Aorta (tissue), 5 donors: ENCODE measurements around the gene MICAL3. TPM values are rescaled to one million over a fixed set of nuclear protein-coding genes. Genes with fewer than 3 reads are reported as not detected.
A peak's percentile ranks its signal among the peaks of the same experiment; 100 is the strongest.

Experiments
- ATAC-seq: fragments of 200-7000 bp; cut with Tn5 transposase; one replicate; pipeline ENCODE4 v1.9.1; 2022; ENCODE audit warnings: moderate library complexity; ENCODE audit not compliant: low FRiP score
- DNase-seq, 2 donors: peaks; one replicate each; pipeline ENCODE4 v3.0.0-alpha.2; 2020
- H3K27ac ChIP-seq, 2 donors: one replicate each; pipeline ENCODE4 v1.5.1; 2013; ENCODE audit warnings: low read length in 2 of 2, mild to moderate bottlenecking in 2 of 2, moderate library complexity in 2 of 2, control low read depth in 1 of 2, inconsistent platforms in 1 of 2, low read depth in 1 of 2
- H3K27me3 ChIP-seq, 2 donors: one replicate each; pipeline ENCODE4 v1.6.1; 2013; ENCODE audit warnings: control low read depth in 1 of 2, low read length in 1 of 2, mild to moderate bottlenecking in 1 of 2, moderate library complexity in 1 of 2; ENCODE audit not compliant: insufficient read depth in 2 of 2, control insufficient read depth in 1 of 2
- H3K36me3 ChIP-seq, 2 donors: one replicate each; pipeline ENCODE4 v1.6.1; 2013; ENCODE audit warnings: control low read depth in 1 of 2, low read length in 1 of 2, mild to moderate bottlenecking in 1 of 2; ENCODE audit not compliant: insufficient read depth in 2 of 2, control insufficient read depth in 1 of 2
- H3K4me1 ChIP-seq, 2 donors: one replicate each; pipeline ENCODE4 v1.6.1; 2013; ENCODE audit warnings: low read length in 2 of 2, control low read depth in 1 of 2, mild to moderate bottlenecking in 1 of 2, moderate library complexity in 1 of 2; ENCODE audit not compliant: insufficient read depth in 2 of 2, control insufficient read depth in 1 of 2
- H3K4me3 ChIP-seq, 2 donors: one replicate each; pipeline ENCODE4 v1.5.1; 2013; ENCODE audit warnings: low read length in 2 of 2, control low read depth in 1 of 2, mild to moderate bottlenecking in 1 of 2
- H3K9me3 ChIP-seq: one replicate; pipeline ENCODE4 v1.6.1; 2013; ENCODE audit warnings: mild to moderate bottlenecking, low read length; ENCODE audit not compliant: control insufficient read depth
- WGBS, 2 donors: extraction: QIAGEN DNeasy Blood & Tissue Kit; methylation state at CpG; one replicate each; pipeline ENCODE4 v1.1.7; 2013; 5-methylcytosine and 5-hydroxymethylcytosine counted together
- intact Hi-C, 2 donors: fragments of 100-400 bp; cut with DNase I; formaldehyde crosslinking; loops; one replicate each; pipeline versions ENCODE4 v1.14.2 to v1.15.0; 2022
- polyA plus RNA-seq, 2 donors: library from polyadenylated mRNA; stranded (reverse); fragments of 200-250 nt; gene quantifications; one replicate each; pipeline ENCODE4 v1.2.3, GENCODE V29; 2013
- total RNA-seq, 2 donors: library from RNA; stranded (reverse); fragmentation: NEBNext Ultra II Directional; extraction: Animal tissue kit (Norgen Biotek cat#: 25700); gene quantifications; one replicate each; pipeline ENCODE4 v1.2.1, GENCODE V29; 2021
- donor health status: healthy with polysubstance abuse.
- donor health status: Bipolar disorder and iron deficiency.
- donor health status: DM: no; HTN: no; CAD: no.
- donor health status: DM: no; HTN: no; CAD: no.
- donor health status: DM: yes; HTN: yes; CAD: no.

Gene MICAL3
- total and polyA plus RNA-seq, 4 donors, result 3.9 to 123 (median 64.3) TPM

- intact Hi-C loops, result no loop called here
- no peaks in the 10 kb centered on the region for H3K9me3 ChIP-seq
- no peak for DNase-seq
These were observed 149.2 kb downstream of the MICAL3 start for GRCh38 chr22:17875156-17875555.

GRCh38 chr22:17874231-17874905 lies 150.0 kb downstream of the MICAL3 start:
- H3K9me3 ChIP-seq, result no peaks in the 10 kb centered on the region
- H3K27me3 ChIP-seq, result no peaks in the 10 kb centered on the region
- no peak overlapping the region for H3K4me3 ChIP-seq
- intact Hi-C loops, result no loop called here
- H3K27ac ChIP-seq, result no peak overlapping the region
- peaks cover 0 to 12% of the 10 kb centered on the region in 2 donors for H3K36me3 ChIP-seq
- WGBS, 2 donors, result 85% methylated on average over 15 of the region's 15 CpGs
- no peak for ATAC-seq
- no peak for DNase-seq
- no peaks in the 10 kb centered on the region for H3K4me1 ChIP-seq

More at GRCh38 chr22:17875156-17875555, 149.2 kb downstream of the MICAL3 start:
- no peak overlapping the region for H3K27ac ChIP-seq
- peaks cover 0 to 14% of the 10 kb centered on the region in 2 donors for H3K36me3 ChIP-seq
- ATAC-seq, result no peak
- 90 to 93% methylated on average over 15 of the region's 15 CpGs for WGBS, 2 donors
- no peaks in the 10 kb centered on the region for H3K4me1 ChIP-seq
- H3K27me3 ChIP-seq, result no peaks in the 10 kb centered on the region
- no peak overlapping the region for H3K4me3 ChIP-seq

- intact Hi-C loops, result no loop called here
- DNase-seq, result peak in 1 of 2 donors; percentile 20
- no peak overlapping the region for H3K27ac ChIP-seq
- peaks cover 0 to 14% of the 10 kb centered on the region in 2 donors for H3K36me3 ChIP-seq
- H3K4me1 ChIP-seq, result no peaks in the 10 kb centered on the region
- no peak overlapping the region for H3K4me3 ChIP-seq
- no peak for ATAC-seq
- 94% methylated on average over 10 of the region's 10 CpGs for WGBS, 2 donors
- no peaks in the 10 kb centered on the region for H3K9me3 ChIP-seq
- H3K27me3 ChIP-seq, result no peaks in the 10 kb centered on the region
These were observed 150.6 kb downstream of the MICAL3 start for GRCh38 chr22:17873804-17874203.

GRCh38 chr22:17873116-17873515 lies 151.2 kb downstream of the MICAL3 start:
- Histone ChIP-seq H3K36me3 (peaks cover 0 to 15% of the 10 kb centered on the region in 2 donors), H3K9me3 (no peaks in the 10 kb centered on the region), H3K27me3 (no peaks in the 10 kb centered on the region), H3K4me1 (no peaks in the 10 kb centered on the region), H3K27ac (no peak overlapping the region), H3K4me3 (no peak overlapping the region)
- intact Hi-C loops, result no loop called here
- DNase-seq (peak in 1 of 2 donors; percentile 27), ATAC-seq (peak; percentile 17)
- 94 to 95% methylated on average over 14 of the region's 14 CpGs for WGBS, 2 donors

- H3K27me3 ChIP-seq, result no peaks in the 10 kb centered on the region
- 86 to 87% methylated on average over 7 of the region's 7 CpGs for WGBS, 2 donors
- no peaks in the 10 kb centered on the region for H3K4me1 ChIP-seq
- no peak overlapping the region for H3K4me3 ChIP-seq
- intact Hi-C loops, result no loop called here
- H3K27ac ChIP-seq, result no peak overlapping the region
- H3K9me3 ChIP-seq, result no peaks in the 10 kb centered on the region
- DNase-seq, result no peak
- H3K36me3 ChIP-seq, result peaks cover 0 to 15% of the 10 kb centered on the region in 2 donors
- ATAC-seq, result no peak
These were observed 151.9 kb downstream of the MICAL3 start for GRCh38 chr22:17872471-17872870.

- no peaks in the 10 kb centered on the region for H3K27me3 ChIP-seq
- intact Hi-C loops, result no loop called here
- ATAC-seq, result no peak
- no peaks in the 10 kb centered on the region for H3K4me1 ChIP-seq
- H3K27ac ChIP-seq, result no peak overlapping the region
- WGBS, 2 donors, result 94 to 95% methylated on average over 32 of the region's 32 CpGs
- no peaks in the 10 kb centered on the region for H3K9me3 ChIP-seq
- H3K4me3 ChIP-seq, result no peak overlapping the region
- peaks cover 0 to 15% of the 10 kb centered on the region in 2 donors for H3K36me3 ChIP-seq
- DNase-seq, result peak in 1 of 2 donors; percentile 35
These were observed 152.5 kb downstream of the MICAL3 start for GRCh38 chr22:17871726-17872458.

- intact Hi-C loops, result no loop called here
- H3K27ac ChIP-seq, result no peak overlapping the region
- H3K4me1 ChIP-seq, result no peaks in the 10 kb centered on the region
- no peaks in the 10 kb centered on the region for H3K27me3 ChIP-seq
- ATAC-seq (no peak), DNase-seq (peak in 1 of 2 donors; percentile 18)
- WGBS, 2 donors, result 83 to 91% methylated on average over 8 of the region's 8 CpGs
- H3K9me3 ChIP-seq, result no peaks in the 10 kb centered on the region
- H3K36me3 ChIP-seq, result peaks cover 0 to 16% of the 10 kb centered on the region in 2 donors
- H3K4me3 ChIP-seq, result no peak overlapping the region
These were observed 154.0 kb downstream of the MICAL3 start for GRCh38 chr22:17870407-17870806.

GRCh38 chr22:17869285-17870096 lies 154.9 kb downstream of the MICAL3 start:
- 80 to 83% methylated on average over 9 of the region's 9 CpGs for WGBS, 2 donors
- Histone ChIP-seq H3K36me3 (peaks cover 0 to 16% of the 10 kb centered on the region in 2 donors), H3K4me3 (no peak overlapping the region), H3K4me1 (no peaks in the 10 kb centered on the region), H3K27ac (no peak overlapping the region), H3K27me3 (no peaks in the 10 kb centered on the region), H3K9me3 (no peaks in the 10 kb centered on the region)
- intact Hi-C loops, result no loop called here
- no peak for ATAC-seq
- DNase-seq, result peak in 1 of 2 donors; percentile 14
